HG02943 (cell line): Measurements from ENCODE around the gene SUFU.

Experiments
- ATAC-seq: cut with Tn5 transposase; IDR thresholded peaks from one replicate; pipeline ENCODE4 v1.9.1; 2021; ENCODE audit warnings: mild to moderate bottlenecking, low read depth, moderate library complexity; ENCODE audit not compliant: unreplicated experiment

Gene SUFU

DNA sequence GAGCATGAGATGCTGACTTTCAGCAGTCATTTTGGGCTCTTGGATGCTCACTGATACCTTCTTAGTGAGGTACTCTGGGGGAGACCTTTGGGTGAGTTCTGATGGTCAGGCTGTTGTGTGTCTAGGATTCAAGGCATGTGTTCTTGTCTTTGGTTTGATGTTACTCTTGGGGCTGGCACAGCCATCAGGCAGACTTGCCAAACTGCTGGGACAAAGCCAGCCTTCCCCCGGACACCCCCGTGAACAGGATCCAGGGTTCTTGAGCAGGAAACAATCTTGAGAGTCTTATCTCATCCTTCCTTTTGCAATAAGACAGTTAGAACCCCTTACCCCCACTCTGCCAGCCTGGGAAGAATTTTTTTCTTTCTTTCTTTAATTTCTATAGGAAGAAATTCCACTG lies 42.2 kb downstream of the SUFU start:
- no peak for ATAC-seq

DNA sequence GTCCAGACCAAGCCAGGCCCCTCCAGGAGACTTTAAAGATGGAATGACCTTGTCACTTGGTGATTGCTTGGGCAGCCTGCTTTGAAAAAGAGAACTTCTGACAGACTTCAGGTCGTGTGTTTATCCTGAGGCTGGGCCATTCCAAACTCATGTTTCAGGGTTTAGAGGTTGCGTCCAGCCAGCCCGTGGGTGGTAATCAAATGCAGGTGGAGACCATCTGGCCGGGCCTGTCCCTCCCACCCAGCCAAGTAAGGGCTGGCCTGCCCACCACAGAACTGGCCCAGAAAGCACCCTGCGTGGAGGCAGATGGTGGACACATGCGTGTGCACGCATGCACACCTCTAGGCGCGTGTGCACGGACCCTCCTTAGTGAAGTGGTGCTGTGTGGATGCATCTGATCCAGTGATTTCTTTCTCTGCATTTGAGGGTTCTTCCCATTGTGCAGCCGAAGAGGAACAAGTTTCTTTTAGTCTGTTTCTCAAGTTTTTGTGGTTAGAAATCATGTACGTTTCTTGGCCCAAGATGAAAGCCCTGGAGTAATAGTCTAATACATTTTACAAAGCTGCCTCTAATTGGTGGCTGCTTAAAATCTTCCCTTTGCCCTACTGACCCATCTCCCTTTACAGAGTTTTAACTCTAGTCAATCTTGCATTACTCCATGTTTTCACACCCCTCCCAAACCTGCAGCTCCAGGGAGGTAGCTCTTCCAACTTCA lies 43.0 kb downstream of the SUFU start:
- no peak for ATAC-seq

DNA sequence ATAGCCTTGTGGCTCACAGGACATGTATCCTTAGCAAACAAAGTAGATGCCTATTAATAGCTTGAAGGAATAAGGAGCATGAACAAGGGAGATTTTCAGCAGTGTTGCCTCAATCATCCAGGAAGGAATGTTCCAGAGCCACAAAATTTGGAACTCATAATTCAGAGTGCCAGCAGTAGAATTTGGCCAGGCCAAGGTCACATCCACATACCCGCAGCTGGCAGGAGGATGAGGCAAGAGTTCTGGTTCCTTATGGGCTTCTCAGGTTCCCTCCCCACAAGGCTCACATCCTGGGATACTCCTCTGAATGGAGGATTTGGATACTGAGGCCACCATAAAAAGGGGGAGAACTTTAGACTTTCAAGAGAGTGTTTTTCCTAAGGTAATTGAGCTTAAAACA lies 45.8 kb downstream of the SUFU start:
- no peak for ATAC-seq

DNA sequence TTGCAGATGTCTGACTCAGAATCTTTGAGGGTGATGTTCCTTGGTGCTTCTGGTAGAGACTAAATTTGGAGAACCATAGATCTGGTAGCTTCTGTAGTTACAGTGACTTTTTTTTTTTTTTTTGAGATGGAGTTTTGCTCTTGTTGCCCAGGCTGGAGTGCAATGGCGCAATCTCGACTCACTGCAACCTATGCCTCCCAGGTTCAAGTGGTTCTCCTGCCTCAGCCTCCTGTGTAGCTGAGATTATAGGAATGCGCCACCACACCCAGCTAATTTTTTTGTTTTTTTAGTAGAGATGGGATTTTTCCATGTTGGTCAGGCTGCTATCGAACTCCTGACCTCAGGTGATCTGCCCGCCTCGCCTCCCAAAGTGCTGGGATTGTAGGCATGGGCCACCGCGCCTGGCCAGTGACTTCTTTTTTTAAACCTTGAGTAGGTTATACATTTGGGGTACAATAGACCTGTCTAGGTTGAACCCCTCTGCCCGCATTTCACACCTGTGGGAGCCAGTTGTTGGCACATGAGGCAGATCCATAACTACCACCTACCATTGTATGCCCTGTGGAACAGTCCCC lies 47.0 kb downstream of the SUFU start:
- ATAC-seq: no peak

DNA sequence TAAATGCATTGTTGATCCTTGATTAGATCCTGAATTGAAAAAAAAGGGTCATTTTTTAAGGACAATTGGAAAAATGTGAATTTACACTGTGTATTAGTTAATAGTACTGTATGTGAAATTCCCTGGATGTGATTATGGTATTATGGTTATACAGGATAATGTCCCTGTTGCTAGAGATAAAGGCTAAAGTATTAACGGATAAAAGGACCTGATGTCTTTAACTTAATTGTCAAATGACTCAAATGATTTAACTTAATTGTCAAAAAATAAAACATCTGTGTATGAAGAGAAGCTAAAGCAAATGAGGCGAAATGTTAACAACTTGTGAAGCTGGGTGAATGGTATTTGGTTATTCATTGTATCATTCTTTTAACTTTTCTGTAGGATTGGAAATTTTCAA lies 48.8 kb downstream of the SUFU start:
- ATAC-seq: no peak

DNA sequence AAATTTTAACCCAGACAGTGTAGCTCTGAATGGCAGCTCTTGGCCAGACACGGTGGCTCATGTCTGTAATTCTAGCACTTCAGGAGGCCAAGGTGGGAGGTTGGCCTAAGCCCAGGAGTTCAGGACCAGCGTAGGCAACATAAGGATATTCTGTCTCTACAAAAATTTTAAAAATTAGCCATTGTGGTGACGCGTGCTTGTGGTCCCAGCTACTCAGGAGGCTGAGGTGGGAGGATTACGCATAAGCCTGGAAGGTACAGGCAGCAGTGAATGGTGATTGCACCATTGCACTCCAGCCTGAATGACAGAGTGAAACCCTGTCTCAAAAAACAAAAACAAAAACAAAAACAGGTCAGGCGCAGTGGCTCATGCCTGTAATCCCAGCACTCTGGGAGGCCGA lies 50.0 kb downstream of the SUFU start:
- ATAC-seq: no peak

DNA sequence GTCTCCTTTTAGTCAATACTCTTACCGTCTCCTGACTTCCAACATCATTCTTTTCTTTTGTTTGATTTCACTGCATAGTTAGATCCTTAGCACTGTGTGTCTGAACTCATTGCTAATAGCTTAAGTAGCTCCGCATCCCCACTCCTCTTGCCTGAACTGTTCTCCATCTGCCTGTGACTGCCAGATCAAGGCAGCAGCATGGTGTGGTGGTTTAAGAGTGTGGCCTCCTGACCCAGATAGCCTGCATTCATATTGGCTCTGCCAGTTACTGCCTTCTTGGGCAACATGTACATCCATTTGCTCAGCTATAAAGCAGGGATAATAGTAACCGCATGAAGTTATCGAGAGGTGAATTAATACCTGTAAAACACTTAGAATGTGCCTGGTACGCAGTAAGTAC lies 50.8 kb downstream of the SUFU start:
- ATAC-seq: no peak

DNA sequence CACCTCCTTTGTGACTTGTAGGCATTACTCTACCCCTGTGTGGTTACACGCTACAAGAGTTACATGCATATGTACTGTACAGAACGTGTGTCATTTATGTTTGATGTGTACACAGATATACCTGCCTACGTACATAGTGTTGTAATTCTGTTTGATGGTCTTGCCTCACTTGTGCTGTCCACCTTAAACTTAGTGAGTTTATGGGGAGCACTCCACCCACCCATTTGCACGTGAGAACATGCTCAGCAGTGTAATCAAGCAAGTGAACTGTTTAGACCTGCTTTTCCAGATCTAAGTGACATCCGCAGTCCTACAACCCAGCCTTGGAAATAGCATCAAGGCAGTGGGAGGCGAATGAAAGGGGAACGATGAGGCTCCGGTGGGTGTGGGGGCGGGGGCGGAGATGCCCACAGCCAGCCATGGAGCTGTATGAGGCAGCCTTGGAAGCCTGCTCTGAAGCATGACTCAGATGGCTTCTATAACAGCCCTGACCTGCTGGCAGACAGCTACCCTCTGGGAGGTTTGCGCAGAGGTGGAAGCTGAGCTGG lies 52.1 kb downstream of the SUFU start:
- ATAC-seq: no peak

DNA sequence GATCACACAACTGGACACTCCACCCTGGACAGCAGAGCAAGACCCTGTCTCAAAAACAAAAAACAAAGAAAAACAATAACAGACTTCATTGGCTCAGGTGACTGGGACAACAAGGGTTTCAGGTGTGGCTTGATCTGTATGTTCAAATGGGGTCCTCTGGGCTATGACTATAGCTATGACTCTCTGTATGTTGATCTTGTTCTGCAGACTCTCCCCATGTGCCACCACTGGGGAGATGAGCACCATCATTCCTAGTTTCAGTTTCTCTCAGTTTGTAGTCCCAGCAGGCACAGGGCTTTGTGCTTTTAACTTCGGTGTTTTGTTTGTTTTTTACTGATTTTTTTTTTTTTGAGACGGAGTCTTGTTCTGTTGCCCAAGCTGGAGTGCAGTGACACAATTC lies 53.8 kb downstream of the SUFU start:
- no peak for ATAC-seq

DNA sequence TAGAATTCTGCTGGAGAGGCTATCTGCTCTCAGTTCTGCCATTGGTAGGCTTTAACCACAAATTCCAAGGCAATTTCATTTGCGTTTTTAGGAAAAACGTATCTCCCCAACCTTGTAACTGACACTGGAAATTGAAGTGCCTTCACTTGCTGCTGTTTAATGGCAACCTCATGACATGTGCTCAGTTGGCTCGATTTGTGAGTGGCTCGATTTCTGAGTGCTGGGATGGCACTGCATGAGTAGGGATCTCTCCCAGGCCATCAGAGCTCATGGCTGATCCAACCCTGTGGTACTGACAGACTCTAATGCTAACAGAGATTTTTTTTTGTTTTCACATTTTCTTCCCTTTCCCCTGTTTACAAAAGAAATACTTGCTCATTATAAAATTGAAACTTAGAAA lies 56.0 kb downstream of the SUFU start:
- no peak for ATAC-seq

DNA sequence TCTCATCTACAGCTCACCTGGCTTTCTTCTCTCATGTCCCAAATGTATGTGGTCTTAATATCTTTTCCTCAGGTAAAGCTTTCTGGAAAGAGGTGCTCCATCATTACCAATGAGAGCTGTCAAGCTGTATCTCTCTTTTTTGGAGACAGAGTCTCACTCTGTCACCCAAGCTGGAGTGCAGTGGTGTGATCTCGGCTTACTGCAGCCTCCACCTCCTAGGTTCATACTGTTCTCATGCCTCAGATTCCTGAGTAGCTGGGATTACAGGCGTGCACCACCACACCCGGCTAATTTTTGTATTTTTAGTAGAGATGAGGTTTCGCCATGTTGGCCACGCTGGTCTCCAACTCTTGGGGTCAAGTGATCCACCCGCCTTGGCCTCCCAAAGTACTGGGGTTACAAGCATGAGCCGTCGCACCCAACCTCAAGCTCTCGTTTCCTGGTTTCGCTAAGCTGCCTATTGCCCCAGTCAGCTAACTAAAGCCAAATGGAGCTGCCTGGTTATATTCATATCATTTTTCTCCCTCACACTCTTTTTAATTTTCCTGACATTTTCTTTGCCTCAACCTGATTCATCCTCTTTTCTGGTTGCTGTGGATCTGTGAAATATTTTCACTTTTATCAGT lies 60.5 kb downstream of the SUFU start:
- ATAC-seq: no peak

DNA sequence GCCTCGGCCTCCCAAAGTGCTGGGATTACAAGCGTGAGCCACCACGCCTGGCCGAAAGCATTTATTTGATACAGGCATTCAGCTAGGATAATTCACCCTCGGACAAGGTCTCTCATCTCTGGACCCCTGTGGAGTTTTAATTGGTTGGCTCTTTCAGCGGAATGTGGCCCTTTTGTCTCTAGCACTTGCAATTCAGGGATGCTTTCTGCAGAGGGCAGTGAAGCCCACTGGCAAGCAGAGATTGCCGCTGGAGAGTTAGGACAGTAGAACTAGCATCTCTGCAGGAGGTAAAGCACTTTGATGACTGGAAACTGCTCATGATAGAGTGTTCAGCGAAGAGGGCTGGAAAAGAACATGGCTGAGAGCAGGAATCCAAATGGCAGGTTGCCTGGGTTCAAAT lies 62.0 kb downstream of the SUFU start:
- no peak for ATAC-seq

DNA sequence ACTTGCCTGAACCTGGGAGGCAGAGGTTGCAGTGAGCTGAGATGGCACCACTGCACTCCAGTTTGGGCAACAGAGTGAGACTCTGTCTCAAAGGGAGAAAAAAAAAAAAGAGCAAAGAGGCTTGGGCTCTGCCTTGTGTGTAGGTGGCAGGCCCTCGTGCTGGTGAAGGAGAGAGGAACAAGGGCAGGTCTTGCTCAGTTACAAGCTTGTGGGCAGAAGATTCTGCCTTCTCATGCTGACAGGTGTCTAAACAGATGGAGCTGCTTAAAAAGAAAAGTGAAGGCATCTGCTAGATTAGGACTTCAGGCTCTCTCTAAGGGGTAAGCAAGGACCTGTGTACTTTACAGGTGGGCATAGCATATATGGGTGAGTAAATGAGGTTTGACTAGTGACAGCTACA lies 75.0 kb downstream of the SUFU start:
- ATAC-seq: no peak

DNA sequence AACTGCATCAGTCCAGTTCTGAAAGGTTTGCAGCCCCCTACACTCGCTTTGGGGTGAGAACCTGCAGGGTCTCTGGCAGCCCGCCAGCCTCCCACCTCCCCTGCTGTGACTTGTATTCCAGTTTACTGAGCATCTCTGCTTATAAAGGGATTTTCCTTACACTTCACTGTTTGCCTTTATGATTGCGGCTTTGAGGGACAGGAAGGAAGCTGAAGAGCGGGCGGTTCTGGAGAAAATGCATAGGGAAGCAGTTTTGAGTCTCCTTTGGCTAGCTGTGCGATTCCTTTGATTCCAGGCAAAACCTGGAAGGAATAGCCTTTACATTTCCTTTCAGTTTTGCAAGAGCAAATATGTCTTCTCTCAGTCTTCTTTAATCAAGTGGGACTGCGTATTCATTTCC lies 75.6 kb downstream of the SUFU start:
- no peak for ATAC-seq

DNA sequence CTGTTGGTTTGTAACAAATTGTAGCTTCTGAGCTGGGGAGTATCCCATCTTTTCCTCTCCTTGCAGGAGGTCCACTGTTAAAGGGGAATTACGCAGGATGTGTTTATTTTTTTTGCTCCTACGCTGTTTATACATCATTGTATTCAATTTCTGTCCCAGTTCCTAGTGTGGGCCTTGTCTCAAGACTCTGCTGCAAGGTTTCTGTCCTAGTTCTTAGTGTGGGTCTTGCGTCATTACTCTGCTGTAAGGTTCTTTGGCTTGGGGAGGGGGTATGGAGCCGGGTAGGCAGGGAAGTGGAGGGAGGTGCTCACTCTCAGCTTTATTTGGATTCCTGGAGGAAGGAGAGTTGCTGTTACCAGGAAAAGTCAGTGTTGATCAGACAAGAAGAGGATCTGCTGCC lies 76.5 kb downstream of the SUFU start:
- ATAC-seq: no peak

DNA sequence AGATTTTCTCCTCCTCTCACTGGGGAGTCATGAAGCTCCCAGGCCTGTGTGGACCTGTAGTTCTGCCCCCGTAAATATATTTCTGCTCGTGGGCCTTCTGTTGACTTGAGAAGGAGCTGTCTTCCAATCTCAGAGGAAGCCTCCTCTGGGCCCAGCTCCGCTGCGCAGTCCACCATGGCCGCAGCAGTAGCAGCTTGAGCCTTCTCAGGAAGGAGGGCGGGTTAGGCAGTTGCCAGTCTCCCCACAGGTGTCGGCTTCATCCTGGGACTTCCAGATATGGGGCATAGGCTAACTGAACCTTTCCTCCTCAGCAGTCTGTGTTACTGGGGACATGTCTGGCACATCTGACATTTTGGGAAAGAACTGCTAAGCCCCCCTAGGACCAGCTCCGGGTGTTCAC lies 77.6 kb downstream of the SUFU start:
- no peak for ATAC-seq

DNA sequence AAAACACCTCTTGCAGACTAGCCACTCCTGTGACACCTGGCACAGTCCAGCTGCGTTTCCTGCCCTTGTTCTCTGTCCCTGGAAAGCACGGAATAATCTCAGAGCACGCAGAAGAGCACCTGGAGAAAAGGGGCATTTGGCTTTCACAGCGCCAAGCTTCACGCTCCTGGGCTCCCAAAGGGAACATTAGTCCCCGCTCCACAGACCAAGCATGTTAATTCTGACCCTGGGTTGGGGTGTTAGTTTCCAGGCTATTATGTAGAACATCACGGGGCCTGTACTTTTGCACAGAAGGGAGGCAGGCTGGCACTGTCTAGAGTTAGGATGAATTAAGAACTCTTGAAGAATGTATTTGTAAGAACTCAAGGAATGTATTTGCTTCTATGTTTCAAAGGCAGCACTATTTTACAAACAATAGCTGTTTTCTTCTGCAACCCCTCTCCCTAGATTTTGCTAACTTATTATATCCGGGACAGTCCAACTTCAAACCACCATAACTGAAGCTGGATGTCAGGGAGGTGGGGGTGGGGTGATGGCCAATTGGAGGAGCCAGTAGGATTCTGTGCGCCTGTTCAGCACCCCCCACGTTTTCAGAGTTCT lies 78.3 kb downstream of the SUFU start:
- ATAC-seq: no peak

DNA sequence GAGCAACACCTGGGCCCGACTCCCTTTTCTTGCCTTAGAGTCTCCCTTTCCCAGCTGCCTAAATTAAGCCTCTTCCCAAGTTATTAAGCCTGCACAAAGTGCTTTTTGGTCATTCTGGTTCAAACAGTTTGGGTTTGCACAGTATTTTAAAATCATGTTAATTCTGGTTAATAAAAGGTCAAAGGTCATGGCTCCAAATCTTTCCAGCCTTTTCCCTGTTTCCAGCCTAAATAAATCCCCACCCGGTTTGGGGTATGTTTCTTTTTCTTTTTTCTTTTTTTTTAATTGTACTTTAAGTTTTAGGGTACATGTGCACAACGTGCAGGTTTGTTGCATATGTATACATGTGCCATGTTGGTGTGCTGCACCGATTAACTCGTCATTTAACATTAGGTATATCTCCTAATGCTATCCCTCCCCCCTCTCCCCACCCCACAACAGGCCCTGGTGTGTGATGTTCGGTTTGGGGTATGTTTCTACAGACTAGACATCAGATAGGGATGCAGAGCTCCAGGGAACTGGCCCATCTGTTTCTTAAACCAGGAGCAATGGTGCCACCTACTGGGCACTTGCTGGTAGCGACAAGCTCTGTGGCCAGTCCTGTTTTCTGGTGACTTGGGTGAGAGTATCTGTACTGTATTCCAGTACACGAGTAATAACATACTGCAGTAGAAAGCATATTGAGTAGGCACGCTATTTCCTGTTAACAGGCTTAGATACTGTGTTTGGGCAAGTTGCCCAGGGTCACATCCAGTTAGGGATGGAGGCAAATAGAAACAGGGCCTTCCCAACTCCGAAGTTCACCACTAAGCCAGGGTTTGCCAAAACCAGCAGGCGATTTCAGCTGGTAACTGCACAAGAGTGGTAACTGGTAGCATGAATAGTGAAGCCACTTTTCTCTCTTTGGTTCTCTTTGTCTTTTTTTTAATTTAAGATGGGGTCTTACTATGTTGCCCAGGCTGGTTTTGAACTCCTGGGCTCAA lies 80.0 kb downstream of the SUFU start:
- ATAC-seq: no peak

DNA sequence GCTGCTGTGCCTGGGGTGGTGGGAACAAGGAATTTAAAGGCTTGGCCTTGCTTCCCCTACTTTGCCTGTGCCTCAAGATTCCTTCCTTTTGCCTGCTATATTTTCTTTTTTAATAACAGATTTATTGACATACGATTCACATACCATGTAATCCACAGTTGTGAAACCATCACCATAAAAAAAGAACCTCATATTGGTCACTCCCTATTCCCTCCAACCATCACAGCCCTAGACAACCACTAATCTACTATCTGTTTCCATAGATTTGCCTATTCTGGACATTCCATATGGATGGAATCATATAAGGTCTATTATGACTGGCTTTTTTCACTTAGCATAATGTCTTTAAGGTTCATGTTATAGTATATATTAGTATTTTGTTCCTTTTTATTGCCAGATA lies 81.3 kb downstream of the SUFU start:
- no peak for ATAC-seq

DNA sequence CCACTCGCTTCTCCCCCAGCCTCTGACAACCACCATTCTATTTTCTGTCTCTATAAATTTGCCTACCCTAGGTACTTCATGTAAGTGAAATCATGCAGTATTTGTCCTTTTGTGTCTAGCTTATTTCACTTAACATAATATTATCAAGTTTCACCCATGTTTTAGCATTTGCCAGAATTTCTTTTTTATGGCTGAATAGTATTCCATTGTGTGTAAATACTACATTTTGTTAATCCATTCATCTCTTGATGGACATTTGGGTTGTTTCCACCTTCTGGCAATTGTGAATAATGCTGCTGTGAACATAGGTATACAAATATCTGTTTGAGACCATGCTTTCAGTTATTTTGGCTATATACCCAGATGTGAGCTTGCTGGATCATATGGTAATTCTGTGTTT lies 83.1 kb downstream of the SUFU start:
- no peak for ATAC-seq
